ENCODE results near the gene FAM107B. TPM values are rescaled to one million over a fixed set of nuclear protein-coding genes. Genes with fewer than 3 reads are reported as not detected.

FAM107B gene
- total and polyA plus RNA-seq, 2 of the 13 experiments (the other 11 are each of a cell fraction or from before 2014, with no cell fraction given): 15.7 to 24.8 TPM

DNA sequence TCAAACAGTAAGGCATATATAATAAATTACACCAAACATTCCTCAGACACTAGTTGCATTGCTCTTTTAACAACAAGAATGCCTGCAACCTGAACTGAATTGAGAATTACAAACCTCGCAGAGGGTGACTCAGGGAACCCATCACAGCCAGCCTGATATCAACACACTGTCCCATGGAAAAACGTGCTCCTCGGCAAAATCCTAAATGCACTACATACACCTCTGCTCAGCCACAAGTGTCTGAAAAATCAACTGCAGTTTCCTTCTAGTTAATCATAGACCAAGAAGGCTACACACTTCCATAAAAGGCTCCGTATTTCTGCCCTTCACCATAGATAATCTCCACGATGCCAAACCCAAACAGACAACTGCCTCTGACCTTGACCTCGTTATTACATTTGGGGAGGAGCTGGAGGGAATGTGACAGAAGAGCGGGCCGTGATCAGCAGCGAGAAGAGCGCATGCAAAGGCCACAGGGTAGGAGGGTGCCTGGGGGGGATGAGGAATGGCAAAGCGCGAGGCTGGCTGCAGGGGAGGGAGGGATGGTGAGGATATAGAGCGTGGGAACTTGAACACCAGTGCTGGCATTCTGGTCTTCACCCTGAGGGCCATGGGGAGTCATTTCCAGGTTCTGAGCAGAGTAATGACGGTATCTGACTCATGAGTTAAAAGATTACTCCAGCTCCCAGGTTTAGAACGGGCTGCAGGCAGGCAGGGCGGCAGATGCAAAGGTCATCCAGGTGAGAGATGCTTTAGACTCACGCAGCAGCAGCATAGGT is 242.0 kb downstream of the FAM107B start (continued):
- TF ChIP-seq, protein P1, sequence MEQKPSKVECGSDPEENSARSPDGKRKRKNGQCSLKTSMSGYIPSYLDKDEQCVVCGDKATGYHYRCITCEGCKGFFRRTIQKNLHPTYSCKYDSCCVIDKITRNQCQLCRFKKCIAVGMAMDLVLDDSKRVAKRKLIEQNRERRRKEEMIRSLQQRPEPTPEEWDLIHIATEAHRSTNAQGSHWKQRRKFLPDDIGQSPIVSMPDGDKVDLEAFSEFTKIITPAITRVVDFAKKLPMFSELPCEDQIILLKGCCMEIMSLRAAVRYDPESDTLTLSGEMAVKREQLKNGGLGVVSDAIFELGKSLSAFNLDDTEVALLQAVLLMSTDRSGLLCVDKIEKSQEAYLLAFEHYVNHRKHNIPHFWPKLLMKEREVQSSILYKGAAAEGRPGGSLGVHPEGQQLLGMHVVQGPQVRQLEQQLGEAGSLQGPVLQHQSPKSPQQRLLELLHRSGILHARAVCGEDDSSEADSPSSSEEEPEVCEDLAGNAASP (CRISPR knock-in tag; IDR thresholded peaks at IDR 0.05; ENCODE audit: borderline replicate concordance): peak; percentile 84; the same call in 1 of the 2 replicates
- TF ChIP-seq TBX2 (CRISPR knock-in tag; IDR thresholded peaks at IDR 0.05; ENCODE audit: borderline replicate concordance) (peak; percentile 67; the same call in 1 of the 2 replicates), ZNF326 (CRISPR knock-in tag; IDR thresholded peaks at IDR 0.05; ENCODE audit: borderline replicate concordance) (no peak), GATAD2A (CRISPR knock-in tag; IDR thresholded peaks at IDR 0.05) (peak; percentile 76), TMF1 (CRISPR knock-in tag; IDR thresholded peaks at IDR 0.05; ENCODE audit: low read depth) (no peak), CBX5 (CRISPR knock-in tag; IDR thresholded peaks at IDR 0.05; ENCODE audit: borderline replicate concordance) (no peak), ARID5B (CRISPR knock-in tag; IDR thresholded peaks at IDR 0.05) (peak; percentile 93), ZNF414 (CRISPR knock-in tag; IDR thresholded peaks at IDR 0.05) (no peak), ZNF672 (CRISPR knock-in tag; IDR thresholded peaks at IDR 0.05) (no peak), MED1 (CRISPR knock-in tag; IDR thresholded peaks at IDR 0.05) (peak; percentile 73), NFKBIZ (CRISPR knock-in tag; IDR thresholded peaks at IDR 0.05) (0 out of 2 replicates have a peak, but pooled peaks have one; percentile 52), POGZ (CRISPR knock-in tag; IDR thresholded peaks at IDR 0.05) (peak; percentile 86), EED (CRISPR knock-in tag; IDR thresholded peaks at IDR 0.05) (no peak), ISX (CRISPR knock-in tag; conservative IDR thresholded peaks at IDR 0.05) (no peak), ZZZ3 (CRISPR knock-in tag; IDR thresholded peaks at IDR 0.05; ENCODE audit: borderline replicate concordance) (0 out of 2 replicates have a peak, but pooled peaks have one; percentile 69), KMT2B (CRISPR knock-in tag; IDR thresholded peaks at IDR 0.05) (no peak)
- TF ChIP-seq, protein P2, sequence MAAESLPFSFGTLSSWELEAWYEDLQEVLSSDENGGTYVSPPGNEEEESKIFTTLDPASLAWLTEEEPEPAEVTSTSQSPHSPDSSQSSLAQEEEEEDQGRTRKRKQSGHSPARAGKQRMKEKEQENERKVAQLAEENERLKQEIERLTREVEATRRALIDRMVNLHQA (CRISPR knock-in tag; IDR thresholded peaks at IDR 0.05): no peak
- TF ChIP-seq, protein P3, sequence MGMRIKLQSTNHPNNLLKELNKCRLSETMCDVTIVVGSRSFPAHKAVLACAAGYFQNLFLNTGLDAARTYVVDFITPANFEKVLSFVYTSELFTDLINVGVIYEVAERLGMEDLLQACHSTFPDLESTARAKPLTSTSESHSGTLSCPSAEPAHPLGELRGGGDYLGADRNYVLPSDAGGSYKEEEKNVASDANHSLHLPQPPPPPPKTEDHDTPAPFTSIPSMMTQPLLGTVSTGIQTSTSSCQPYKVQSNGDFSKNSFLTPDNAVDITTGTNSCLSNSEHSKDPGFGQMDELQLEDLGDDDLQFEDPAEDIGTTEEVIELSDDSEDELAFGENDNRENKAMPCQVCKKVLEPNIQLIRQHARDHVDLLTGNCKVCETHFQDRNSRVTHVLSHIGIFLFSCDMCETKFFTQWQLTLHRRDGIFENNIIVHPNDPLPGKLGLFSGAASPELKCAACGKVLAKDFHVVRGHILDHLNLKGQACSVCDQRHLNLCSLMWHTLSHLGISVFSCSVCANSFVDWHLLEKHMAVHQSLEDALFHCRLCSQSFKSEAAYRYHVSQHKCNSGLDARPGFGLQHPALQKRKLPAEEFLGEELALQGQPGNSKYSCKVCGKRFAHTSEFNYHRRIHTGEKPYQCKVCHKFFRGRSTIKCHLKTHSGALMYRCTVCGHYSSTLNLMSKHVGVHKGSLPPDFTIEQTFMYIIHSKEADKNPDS (CRISPR knock-in tag; IDR thresholded peaks at IDR 0.05): no peak
